SK-N-SH treated with all-trans-retinoic acid at 6 μM for 48 hours (cell line): Measurements from ENCODE around the gene DHX57.

Experiments used
- PPARA ChIP-seq: fragments of 250-450 bp; sonication (Bioruptor Pico); IDR thresholded peaks from 2 replicates; pipeline ENCODE4 v1.5.0; 2020; ENCODE audit warnings: mild to moderate bottlenecking, borderline replicate concordance
- TF ChIP-seq, protein P1 (sequence below): fragments of 250-450 bp; sonication (Bioruptor Pico); IDR thresholded peaks from 2 replicates; pipeline ENCODE4 v1.8.0; 2020; ENCODE audit warnings: mild to moderate bottlenecking, moderate library complexity, borderline replicate concordance

DNA sequence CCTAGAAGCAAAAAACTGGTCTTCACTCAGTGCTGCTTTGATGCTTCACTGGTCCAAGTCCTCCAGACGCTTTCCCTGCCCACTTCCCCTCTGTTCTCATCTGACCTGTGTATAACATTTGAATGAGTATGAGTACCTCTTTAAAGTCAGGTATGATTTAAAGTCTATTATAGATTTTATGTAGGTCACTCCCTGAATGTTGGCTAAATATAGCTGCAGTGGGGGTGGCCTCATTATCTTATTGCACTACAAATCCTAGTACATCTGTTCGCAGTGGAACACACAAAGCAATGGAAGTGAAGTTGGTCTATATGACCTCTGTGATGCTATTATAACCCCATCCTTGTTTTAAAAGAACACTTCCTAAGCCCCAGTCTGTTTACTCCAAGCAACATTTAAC lies 47.2 kb upstream of the DHX57 start:
- no peak for TF ChIP-seq PPARA (CRISPR knock-in tag)
- TF ChIP-seq, protein P1, sequence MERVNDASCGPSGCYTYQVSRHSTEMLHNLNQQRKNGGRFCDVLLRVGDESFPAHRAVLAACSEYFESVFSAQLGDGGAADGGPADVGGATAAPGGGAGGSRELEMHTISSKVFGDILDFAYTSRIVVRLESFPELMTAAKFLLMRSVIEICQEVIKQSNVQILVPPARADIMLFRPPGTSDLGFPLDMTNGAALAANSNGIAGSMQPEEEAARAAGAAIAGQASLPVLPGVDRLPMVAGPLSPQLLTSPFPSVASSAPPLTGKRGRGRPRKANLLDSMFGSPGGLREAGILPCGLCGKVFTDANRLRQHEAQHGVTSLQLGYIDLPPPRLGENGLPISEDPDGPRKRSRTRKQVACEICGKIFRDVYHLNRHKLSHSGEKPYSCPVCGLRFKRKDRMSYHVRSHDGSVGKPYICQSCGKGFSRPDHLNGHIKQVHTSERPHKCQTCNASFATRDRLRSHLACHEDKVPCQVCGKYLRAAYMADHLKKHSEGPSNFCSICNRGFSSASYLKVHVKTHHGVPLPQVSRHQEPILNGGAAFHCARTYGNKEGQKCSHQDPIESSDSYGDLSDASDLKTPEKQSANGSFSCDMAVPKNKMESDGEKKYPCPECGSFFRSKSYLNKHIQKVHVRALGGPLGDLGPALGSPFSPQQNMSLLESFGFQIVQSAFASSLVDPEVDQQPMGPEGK, result no peak
